GM23248 (cell line): ENCODE data around the gene STIM1. TPM values are rescaled to one million over a fixed set of nuclear protein-coding genes. Genes with fewer than 3 reads are reported as not detected.

Source experiments
- DNase-seq: peaks from one replicate; pipeline ENCODE4 v3.0.0-alpha.2; 2015
- H2AFZ ChIP-seq: fragments of 200-600 bp; sonication (generic); 2 replicates; pipeline ENCODE4 v1.6.1; 2016; ENCODE audit warnings: antibody characterized with exemption
- H3F3A ChIP-seq: fragments of 200-600 bp; sonication (generic); 2 replicates; pipeline ENCODE4 v1.6.1; 2016; ENCODE audit warnings: mild to moderate bottlenecking, antibody characterized with exemption, mixed run types; ENCODE audit not compliant: insufficient read depth
- H3K27ac ChIP-seq: fragments of 200-600 bp; sonication (generic); 2 replicates; pipeline ENCODE4 v1.5.1; 2016; ENCODE audit warnings: mild to moderate bottlenecking
- H3K27me3 ChIP-seq: fragments of 200-600 bp; sonication (generic); replicated peaks from 2 replicates; pipeline ENCODE4 v1.6.1; 2016; ENCODE audit warnings: mild to moderate bottlenecking; ENCODE audit not compliant: insufficient read depth
- H3K36me3 ChIP-seq: fragments of 200-600 bp; sonication (generic); 2 replicates; pipeline ENCODE4 v1.6.1; 2016; ENCODE audit warnings: low read depth, mild to moderate bottlenecking
- H3K4me1 ChIP-seq: fragments of 200-600 bp; sonication (generic); 2 replicates; pipeline ENCODE4 v1.6.1; 2016; ENCODE audit warnings: mild to moderate bottlenecking; ENCODE audit not compliant: insufficient read depth
- H3K4me2 ChIP-seq: fragments of 200-600 bp; sonication (generic); one replicate; pipeline ENCODE4 v1.6.1; 2016; ENCODE audit warnings: mild to moderate bottlenecking; ENCODE audit not compliant: unreplicated experiment
- H3K4me3 ChIP-seq: fragments of 200-600 bp; sonication (generic); 2 replicates; pipeline ENCODE4 v1.5.1; 2016; ENCODE audit warnings: mild to moderate bottlenecking
- H3K79me2 ChIP-seq: fragments of 200-600 bp; sonication (generic); 2 replicates; pipeline ENCODE4 v1.6.1; 2016; ENCODE audit warnings: mild to moderate bottlenecking; ENCODE audit not compliant: insufficient read depth
- H3K9ac ChIP-seq: fragments of 200-600 bp; sonication (generic); 2 replicates; pipeline ENCODE4 v1.6.1; 2016; ENCODE audit warnings: mild to moderate bottlenecking
- H3K9me2 ChIP-seq: fragments of 200-600 bp; sonication (generic); 2 replicates; pipeline ENCODE4 v1.6.1; 2016; ENCODE audit warnings: mixed run types, mild to moderate bottlenecking, moderate library complexity; ENCODE audit not compliant: insufficient read depth
- H3K9me3 ChIP-seq: fragments of 200-600 bp; sonication (generic); one replicate; pipeline ENCODE4 v1.6.1; 2017; ENCODE audit warnings: low read depth
- H4K20me1 ChIP-seq: fragments of 200-600 bp; sonication (generic); 2 replicates; pipeline ENCODE4 v1.6.0; 2016; ENCODE audit not compliant: insufficient read depth
- EZH2 ChIP-seq: fragments of 200-600 bp; sonication (generic); IDR thresholded peaks from 2 replicates; pipeline ENCODE4 v1.6.1; 2018; ENCODE audit warnings: antibody characterized with exemption, mild to moderate bottlenecking; ENCODE audit not compliant: insufficient read depth, poor library complexity, severe bottlenecking
- EZH2phosphoT487 ChIP-seq: fragments of 200-600 bp; sonication (generic); IDR thresholded peaks from 2 replicates; pipeline ENCODE4 v1.6.1; 2018; ENCODE audit warnings: antibody characterized with exemption, moderate library complexity, mild to moderate bottlenecking, low read depth; ENCODE audit not compliant: insufficient read depth
- WGBS, 2 experiments: methylation state at CpG; one replicate each; pipeline ENCODE4 v1.1.6; 2015 to 2017; ENCODE audit warnings: low lambda C conversion rate in 2 of 2, low coverage in 1 of 2; ENCODE audit errors: missing lambda C conversion rate in 2 of 2; 5-methylcytosine and 5-hydroxymethylcytosine counted together
- in situ Hi-C: fragments of 300-500 bp; cut with MboI; formaldehyde crosslinking; loops from 2 replicates; pipeline ENCODE4 v1.15.0; 2020
- polyA plus RNA-seq: library from polyadenylated mRNA; unstranded; fragments of >200 nt; fragmentation: Nextera tagmentation; extraction: Ambion mirVana; gene quantifications from 2 replicates; pipeline ENCODE4 v1.2.1, GENCODE V29; 2016
- total RNA-seq: library from RNA; depleted of rRNA; stranded (reverse); fragments of >200 nt; shearing (Covaris generic); gene quantifications from 2 replicates; pipeline ENCODE4 v1.2.3, GENCODE V29; 2014; rRNA removed

The STIM1 gene
- total RNA-seq (24.6 and 63.4 TPM in 2 replicates), polyA plus RNA-seq (22.0 and 22.3 TPM in 2 replicates)

DNA sequence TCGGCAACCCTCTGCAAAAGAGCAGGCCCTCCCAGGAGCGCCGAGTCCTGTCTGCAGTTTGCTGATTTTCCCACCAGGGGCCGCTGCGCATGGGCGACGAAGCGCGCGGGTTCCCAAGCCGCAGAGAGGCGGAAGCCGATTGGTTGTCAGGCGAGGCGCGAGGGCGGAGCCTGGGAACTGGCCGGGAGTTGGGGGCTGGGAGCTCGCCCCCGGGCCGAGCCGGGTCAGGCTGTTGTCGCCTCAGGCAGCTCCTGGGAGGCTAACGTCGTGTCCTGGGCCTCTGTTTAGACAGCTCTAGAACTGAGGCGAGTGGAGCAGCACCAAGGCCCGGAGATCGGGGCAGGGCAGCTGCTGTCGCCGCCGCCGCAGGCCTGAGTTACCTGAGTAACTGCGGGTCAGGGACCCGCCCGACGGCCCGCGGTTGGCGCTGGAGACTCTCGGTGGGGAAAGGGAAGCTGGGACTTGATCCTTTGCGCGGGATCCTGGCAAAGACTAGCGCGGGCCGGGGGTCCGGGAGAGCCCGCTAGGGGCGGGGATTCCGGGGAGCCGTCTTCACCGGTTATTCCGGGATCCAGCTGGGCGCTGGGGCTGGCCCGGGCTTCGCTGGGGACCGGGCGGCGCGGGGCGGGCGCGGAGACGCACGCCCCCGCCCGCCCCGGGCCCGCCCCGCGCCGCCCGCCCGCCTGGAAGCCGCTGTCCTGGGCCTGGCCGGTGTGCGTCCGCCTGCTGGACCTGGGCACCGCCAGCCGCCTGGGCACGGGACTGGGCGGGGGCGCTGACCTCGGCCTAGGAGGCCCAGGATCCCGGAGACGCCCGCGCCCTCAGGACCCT lies at the start of gene STIM1:
STIM1 (plus strand) TSS at position 688 of the 831 bp plus-strand sequence. CDS start 607 bp downstream, outside the sequence.
- Histone ChIP-seq H3K9me3 (no peaks in the 10 kb centered on the region), H3K9ac (peak within 1 kb of the TSS; percentile 89), H3K9me2 (no peaks in the 10 kb centered on the region), H3K27ac (peak within 1 kb of the TSS; percentile 72), H3K79me2 (peaks cover 46% of the 10 kb centered on the region), H2AFZ (peak within 1 kb of the TSS; percentile 93), H3K4me3 (peak within 1 kb of the TSS; percentile 89), H3K4me2 (peak within 1 kb of the TSS; percentile 92), H3K4me1 (peaks cover 17% of the 10 kb centered on the region), H4K20me1 (no peaks in the 10 kb centered on the region), H3F3A (no peaks in the 10 kb centered on the region), H3K36me3 (no peaks in the 10 kb centered on the region), H3K27me3 (no peaks in the 10 kb centered on the region)
- in situ Hi-C loops, result no loop called here
- peak; percentile 97 for DNase-seq
- TF ChIP-seq EZH2phosphoT487 (no peak), EZH2 (no peak)
- WGBS, 2 experiments, result 0 to 1% methylated on average over 55 to 56 of the region's 87 CpGs

DNA sequence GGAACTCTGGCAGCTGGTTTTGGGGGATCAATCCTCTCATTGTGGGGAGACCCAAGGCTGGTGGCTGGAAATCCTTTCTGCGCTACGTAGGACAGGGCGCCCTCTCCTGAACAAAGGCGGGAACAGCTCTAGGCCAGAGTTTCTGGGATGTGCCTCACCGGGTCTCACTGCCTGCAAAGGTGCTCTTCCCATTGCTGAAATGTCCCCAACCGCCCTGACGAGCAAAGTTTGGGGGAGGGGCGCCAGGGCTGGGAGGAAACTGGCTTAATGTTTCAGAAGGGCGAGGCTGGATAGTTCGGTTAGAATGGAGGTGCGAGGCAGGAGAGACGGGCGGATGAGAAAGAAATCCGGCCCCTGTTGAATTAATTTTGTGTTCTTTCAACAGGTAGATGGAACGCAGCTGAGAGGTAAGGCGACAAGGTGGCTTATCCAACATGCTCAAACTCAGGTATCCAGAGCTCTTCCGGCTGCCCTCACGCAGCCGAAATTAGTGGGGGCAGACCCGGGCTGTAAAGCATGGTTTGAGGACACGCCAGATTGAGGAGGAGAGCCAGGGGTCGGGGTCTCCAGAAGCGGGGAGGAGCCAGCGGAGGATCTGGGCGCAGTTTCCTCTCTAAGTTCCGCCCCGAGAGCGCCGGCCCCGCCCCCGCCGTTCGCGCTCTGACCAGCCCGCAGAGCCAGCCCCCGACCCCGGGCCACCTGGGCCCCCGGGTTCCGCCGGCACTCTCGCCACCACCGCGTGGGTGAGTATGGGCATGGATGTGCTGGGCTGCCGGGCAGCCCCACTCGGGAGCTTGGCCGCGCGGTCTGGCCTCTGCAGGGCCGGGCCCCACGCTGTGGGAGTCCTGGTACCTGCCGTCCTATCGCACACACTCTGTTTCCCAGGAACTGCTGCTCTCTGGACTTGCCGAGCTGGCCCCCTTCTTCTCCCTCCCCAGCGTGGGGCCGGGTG lies 47.3 kb upstream of the STIM1 start, which contains the start of gene PGAP2:
PGAP2 (plus strand) TSS at position 652 of the 952 bp plus-strand sequence. CDS start 2,700 bp downstream, outside the sequence.
- H2AFZ ChIP-seq, result peak within 1 kb of the TSS; percentile 98
- peak within 1 kb of the TSS; percentile 83 for H3K4me3 ChIP-seq
- DNase-seq, result peak; percentile 80
- H3K27ac ChIP-seq, result no peak within 1 kb of the TSS
- peak within 1 kb of the TSS; percentile 100 for H3K4me2 ChIP-seq
- H4K20me1 ChIP-seq, result no peaks in the 10 kb centered on the region
- H3F3A ChIP-seq, result peaks cover 18% of the 10 kb centered on the region
- no peaks in the 10 kb centered on the region for H3K27me3 ChIP-seq
- in situ Hi-C loops, result loop anchor here (25.0 kb wide), 1 partner anchor 346 kb away; no protein-coding TSS in a partner anchor
- peak within 1 kb of the TSS; percentile 74 for H3K9ac ChIP-seq
- H3K4me1 ChIP-seq, result peaks cover 13% of the 10 kb centered on the region
- H3K36me3 ChIP-seq, result no peaks in the 10 kb centered on the region
- TF ChIP-seq EZH2 (no peak), EZH2phosphoT487 (no peak)
- H3K9me3 ChIP-seq, result no peaks in the 10 kb centered on the region
- WGBS, 2 experiments, result 2 to 4% methylated on average over 41 to 44 of the region's 55 CpGs
- H3K9me2 ChIP-seq, result no peaks in the 10 kb centered on the region
- no peaks in the 10 kb centered on the region for H3K79me2 ChIP-seq

DNA sequence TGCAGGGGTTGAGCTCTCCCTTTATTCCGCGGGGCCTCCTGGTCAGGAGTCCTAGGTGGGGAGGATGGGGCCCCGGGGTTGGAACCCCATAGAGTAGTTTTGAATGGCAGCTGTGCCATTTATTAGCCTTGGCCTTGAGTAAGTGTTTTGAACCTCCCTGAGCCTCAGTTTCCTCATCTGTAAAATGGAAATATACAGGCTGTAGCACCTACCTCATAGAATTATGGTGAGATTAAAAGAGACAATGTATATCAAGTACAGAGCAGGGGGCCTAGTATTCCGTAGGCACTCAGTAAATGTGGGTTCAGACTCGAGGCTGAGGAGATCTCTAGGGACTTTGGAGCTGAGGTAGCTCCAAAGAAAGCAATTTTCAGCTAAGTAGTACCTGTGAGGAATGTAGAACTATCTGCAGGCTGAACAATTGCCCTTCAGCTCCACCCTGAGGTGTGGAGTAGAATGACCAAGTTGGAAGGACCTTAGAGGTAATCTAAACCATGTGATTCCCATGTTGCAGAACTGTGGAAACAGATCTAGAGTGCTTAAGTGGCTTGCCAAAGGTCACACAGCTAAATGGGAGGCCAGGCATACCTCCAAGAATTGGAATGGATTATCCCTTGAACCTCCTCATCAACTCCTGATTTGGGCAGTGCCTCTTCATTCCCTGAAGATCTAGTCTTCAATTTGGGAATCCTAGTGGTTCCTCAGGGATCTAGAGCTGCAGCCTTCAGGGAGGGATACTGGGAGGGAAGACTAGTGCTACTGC lies 46.4 kb upstream of the STIM1 start:
- Histone ChIP-seq H3K9me3 (no peaks in the 10 kb centered on the region), H3K4me2 (peak overlapping the region; percentile 100), H3K9me2 (no peaks in the 10 kb centered on the region), H3K27ac (no peak overlapping the region), H3K4me3 (peak overlapping the region; percentile 83), H3K9ac (peak overlapping the region; percentile 74; the same call in 1 of the 2 replicates), H3K36me3 (no peaks in the 10 kb centered on the region), H2AFZ (peak overlapping the region; percentile 98), H3K79me2 (no peaks in the 10 kb centered on the region), H4K20me1 (no peaks in the 10 kb centered on the region), H3K27me3 (no peaks in the 10 kb centered on the region), H3F3A (peaks cover 14% of the 10 kb centered on the region), H3K4me1 (peaks cover 6% of the 10 kb centered on the region)
- in situ Hi-C loops, result loop anchor here (25.0 kb wide), 1 partner anchor 347 kb away; no protein-coding TSS in a partner anchor
- TF ChIP-seq EZH2 (no peak), EZH2phosphoT487 (no peak)
- WGBS, 2 experiments, result 22 to 33% methylated on average over 5 of the region's 5 CpGs
- DNase-seq, result peak; percentile 68
